Renal cortex interstitium (tissue), 11 donors: Measurements from ENCODE around the gene KRTCAP3. TPM values are rescaled to one million over a fixed set of nuclear protein-coding genes. Genes with fewer than 3 reads are reported as not detected.

ENCODE experiments used
- DNase-seq, 11 donors: peaks; one replicate each; pipeline ENCODE4 v3.0.0-alpha.2; 2013; ENCODE audit warnings: low read depth in 9 of 11, low spot score in 4 of 11; ENCODE audit errors: extremely low read depth in 1 of 11
- polyA plus RNA-seq, 3 donors: library from polyadenylated mRNA; unstranded; fragments of 120-200 nt; gene quantifications; one replicate each; pipeline ENCODE4 v1.2.1, GENCODE V29; 2013; ENCODE audit not compliant: insufficient read length in 3 of 3

Gene KRTCAP3
- polyA plus RNA-seq, 3 donors: 5.1 to 10.8 (median 8.6) TPM

GRCh38 chr2:27493948-27494283, 51.7 kb downstream of the KRTCAP3 start:
- no peak for DNase-seq

Other genes with a start within 250 kb of the KRTCAP3 start
- gene ATRAID, start 230.3 kb upstream of the KRTCAP3 start, polyA plus RNA-seq: 100 to 1,000 TPM; 148 to 150 (median 148) TPM
- gene SLC5A6, start 230.1 kb upstream of the KRTCAP3 start, polyA plus RNA-seq: 10 to 100 TPM; 37.2 to 47.6 (median 42.0) TPM
- 10 to 100 TPM; 50.4 to 54.6 (median 54.1) TPM for gene CAD, start 225.0 kb upstream of the KRTCAP3 start, polyA plus RNA-seq
- gene SLC30A3, start 179.3 kb upstream of the KRTCAP3 start, polyA plus RNA-seq: 1 to 10 TPM; 6.0 to 9.2 (median 7.6) TPM
- 1 to 10 TPM in 2 of 3 donors, under 1 TPM in 1; 0.59 to 1.7 (median 1.4) TPM for gene DNAJC5G, start 166.9 kb upstream of the KRTCAP3 start, polyA plus RNA-seq
- gene TRIM54, start 160.0 kb upstream of the KRTCAP3 start, polyA plus RNA-seq: 1 to 10 TPM; 5.3 to 7.7 (median 5.7) TPM
- gene UCN, start 133.9 kb upstream of the KRTCAP3 start, polyA plus RNA-seq: 1 to 10 TPM in 1 of 3 donors, under 1 TPM in 2; 0.56 to 1.1 (median 0.82) TPM
- gene MPV17, start 119.3 kb upstream of the KRTCAP3 start, polyA plus RNA-seq: 10 to 100 TPM; 74.0 to 90.5 (median 81.4) TPM
- gene GTF3C2, start 85.6 kb upstream of the KRTCAP3 start, polyA plus RNA-seq: 10 to 100 TPM; 68.4 to 72.3 (median 71.3) TPM
- gene EIF2B4, start 72.0 kb upstream of the KRTCAP3 start, polyA plus RNA-seq: 10 to 100 TPM; 49.7 to 56.0 (median 52.3) TPM
- 100 to 1,000 TPM; 101 to 110 (median 101) TPM for gene SNX17, start 71.8 kb upstream of the KRTCAP3 start, polyA plus RNA-seq
- 10 to 100 TPM; 14.9 to 22.5 (median 21.0) TPM for gene ZNF513, start 61.6 kb upstream of the KRTCAP3 start, polyA plus RNA-seq
- gene PPM1G, start 32.8 kb upstream of the KRTCAP3 start, polyA plus RNA-seq: 100 to 1,000 TPM in 1 of 3 donors, 10 to 100 TPM in 2; 84.3 to 105 (median 95.1) TPM
- 100 to 1,000 TPM; 122 to 134 (median 123) TPM for gene NRBP1, start 13.8 kb upstream of the KRTCAP3 start, polyA plus RNA-seq
- 10 to 100 TPM; 44.4 to 66.7 (median 46.0) TPM for gene IFT172, start 47.4 kb downstream of the KRTCAP3 start, polyA plus RNA-seq
- gene FNDC4, start 52.8 kb downstream of the KRTCAP3 start, polyA plus RNA-seq: 1 to 10 TPM; 6.4 to 8.1 (median 7.0) TPM
- gene GCKR, start 54.5 kb downstream of the KRTCAP3 start, polyA plus RNA-seq: under 1 TPM in 2 of 3 donors, not detected in 1; 0.20 to 0.38 TPM
- 10 to 100 TPM; 75.8 to 84.2 (median 76.3) TPM for gene ZNF512, start 140.7 kb downstream of the KRTCAP3 start, polyA plus RNA-seq
- gene CCDC121, start 186.6 kb downstream of the KRTCAP3 start, polyA plus RNA-seq: 10 to 100 TPM; 10.6 to 13.0 (median 12.9) TPM
- 10 to 100 TPM; 51.0 to 66.7 (median 59.0) TPM for gene GPN1, start 186.7 kb downstream of the KRTCAP3 start, polyA plus RNA-seq
- 10 to 100 TPM; 56.3 to 66.7 (median 60.5) TPM for gene SUPT7L, start 221.2 kb downstream of the KRTCAP3 start, polyA plus RNA-seq
- gene SLC4A1AP, start 221.5 kb downstream of the KRTCAP3 start, polyA plus RNA-seq: 10 to 100 TPM; 31.7 to 36.2 (median 35.7) TPM